Measurements from ENCODE around the gene ZNF148.

ZNF148 gene

GRCh38 chr3:125262161-125262560 is 113.0 kb downstream of the ZNF148 start:
- no peak overlapping the region for H3K27ac ChIP-seq (replicated peaks)
- no peak overlapping the region for H3K4me3 ChIP-seq (replicated peaks; ENCODE audit: insufficient read depth, low read length)
- TF ChIP-seq CTCF (IDR thresholded peaks at IDR 0.05; ENCODE audit: insufficient read depth, low read length) (no peak), SPI1 (IDR thresholded peaks at IDR 0.05; ENCODE audit: borderline replicate concordance, low read depth) (no peak), REST (IDR thresholded peaks at IDR 0.05; ENCODE audit: insufficient replicate concordance, low read depth) (no peak), GABPA (IDR thresholded peaks at IDR 0.05; ENCODE audit: low read depth) (no peak), POLR2AphosphoS5 (IDR thresholded peaks at IDR 0.05; ENCODE audit: low read depth) (no peak)
- no peak for DNase-seq (ENCODE audit: low read depth in 1 of 2, low spot score in 1 of 2)
- H3K27me3 ChIP-seq (ENCODE audit: insufficient read depth, poor library complexity, severe bottlenecking) = no peaks in the 10 kb centered on the region

- H3K27me3 ChIP-seq (ENCODE audit: insufficient read depth, poor library complexity, severe bottlenecking) = no peaks in the 10 kb centered on the region
- no peak for DNase-seq (ENCODE audit: low read depth in 1 of 2, low spot score in 1 of 2)
- no peak overlapping the region for H3K4me3 ChIP-seq (replicated peaks; ENCODE audit: insufficient read depth, low read length)
- TF ChIP-seq SPI1 (IDR thresholded peaks at IDR 0.05; ENCODE audit: borderline replicate concordance, low read depth) (no peak), POLR2AphosphoS5 (IDR thresholded peaks at IDR 0.05; ENCODE audit: low read depth) (no peak), REST (IDR thresholded peaks at IDR 0.05; ENCODE audit: insufficient replicate concordance, low read depth) (no peak), CTCF (IDR thresholded peaks at IDR 0.05; ENCODE audit: insufficient read depth, low read length) (no peak), GABPA (IDR thresholded peaks at IDR 0.05; ENCODE audit: low read depth) (no peak)
- H3K27ac ChIP-seq (replicated peaks) = no peak overlapping the region
These were observed 114.1 kb downstream of the ZNF148 start for GRCh38 chr3:125261031-125261430.

- Histone ChIP-seq H3K27ac (replicated peaks) (no peak overlapping the region), H3K27me3 (ENCODE audit: insufficient read depth, poor library complexity, severe bottlenecking) (no peaks in the 10 kb centered on the region), H3K4me3 (replicated peaks; ENCODE audit: insufficient read depth, low read length) (no peak overlapping the region)
- DNase-seq (ENCODE audit: low read depth in 1 of 2, low spot score in 1 of 2) = no peak
- TF ChIP-seq REST (IDR thresholded peaks at IDR 0.05; ENCODE audit: insufficient replicate concordance, low read depth) (no peak), CTCF (IDR thresholded peaks at IDR 0.05; ENCODE audit: insufficient read depth, low read length) (no peak), GABPA (IDR thresholded peaks at IDR 0.05; ENCODE audit: low read depth) (no peak), SPI1 (IDR thresholded peaks at IDR 0.05; ENCODE audit: borderline replicate concordance, low read depth) (no peak), POLR2AphosphoS5 (IDR thresholded peaks at IDR 0.05; ENCODE audit: low read depth) (no peak)
These were observed 115.0 kb downstream of the ZNF148 start for GRCh38 chr3:125260158-125260557.
